Erythroblast (primary cell): Measurements from ENCODE around the gene ELMO2.
A peak's percentile ranks its signal among the peaks of the same experiment; 100 is the strongest.

ENCODE experiments used
- DNase-seq, 2 experiments: peaks; one replicate each; lab custom pipeline; 2025; lab: John Stamatoyannopoulos, UW
- GATA1 ChIP-seq: IDR thresholded peaks from 2 replicates; pipeline ENCODE4 v1.6.1; 2011; ENCODE audit warnings: low read depth, mild to moderate bottlenecking, control low read depth, low read length, moderate library complexity
- POLR2A ChIP-seq: IDR thresholded peaks from 2 replicates; pipeline ENCODE4 v1.6.1; 2011; ENCODE audit warnings: mild to moderate bottlenecking, low read length

Gene ELMO2

DNA sequence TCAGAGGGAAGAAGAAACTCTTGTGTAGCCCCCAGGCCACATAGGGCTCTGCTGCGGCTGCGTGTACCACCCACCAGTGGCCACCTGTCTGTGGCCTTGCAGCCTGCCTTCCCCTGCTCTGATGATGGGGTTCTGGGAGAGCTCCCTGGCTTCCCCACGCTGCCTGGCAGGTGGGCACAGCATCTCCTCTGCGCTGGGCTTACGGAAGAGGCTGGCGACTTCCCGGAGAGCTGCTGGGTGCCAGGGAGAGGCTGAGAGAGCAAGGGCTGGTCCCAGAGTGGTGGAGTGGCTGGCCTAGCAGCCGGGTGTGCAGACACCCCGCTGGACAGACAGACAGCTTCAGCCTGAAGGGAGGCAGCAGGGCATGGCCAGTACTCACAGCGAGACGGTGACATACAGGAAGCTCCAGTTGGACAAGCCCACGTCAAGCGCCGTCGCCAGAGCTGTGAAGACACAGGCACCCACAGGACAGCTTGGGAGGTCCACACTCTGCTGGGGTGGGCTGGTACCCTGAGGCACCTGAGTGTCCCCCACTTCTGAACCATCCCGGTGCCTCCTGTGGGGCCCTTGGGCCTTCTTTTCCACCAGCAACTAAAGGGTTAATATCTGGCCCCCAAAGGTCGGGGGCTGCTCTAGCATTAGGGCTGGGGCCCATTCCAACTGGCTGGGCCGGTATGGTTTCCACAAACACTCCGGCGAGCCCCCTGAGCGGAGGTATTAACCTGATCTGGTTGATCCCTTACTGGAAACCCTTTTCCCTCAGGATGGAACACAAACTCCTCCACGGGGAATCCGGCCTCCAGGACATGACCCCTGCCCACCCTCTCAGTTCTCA lies 50.0 kb downstream of the ELMO2 start:
- TF ChIP-seq GATA1 (no peak), POLR2A (peak; percentile 24)
- DNase-seq = no peak

- DNase-seq = no peak
- TF ChIP-seq POLR2A (no peak), GATA1 (no peak)
These were observed 50.6 kb downstream of the ELMO2 start for GRCh38 chr20:46355778-46356177.

DNA sequence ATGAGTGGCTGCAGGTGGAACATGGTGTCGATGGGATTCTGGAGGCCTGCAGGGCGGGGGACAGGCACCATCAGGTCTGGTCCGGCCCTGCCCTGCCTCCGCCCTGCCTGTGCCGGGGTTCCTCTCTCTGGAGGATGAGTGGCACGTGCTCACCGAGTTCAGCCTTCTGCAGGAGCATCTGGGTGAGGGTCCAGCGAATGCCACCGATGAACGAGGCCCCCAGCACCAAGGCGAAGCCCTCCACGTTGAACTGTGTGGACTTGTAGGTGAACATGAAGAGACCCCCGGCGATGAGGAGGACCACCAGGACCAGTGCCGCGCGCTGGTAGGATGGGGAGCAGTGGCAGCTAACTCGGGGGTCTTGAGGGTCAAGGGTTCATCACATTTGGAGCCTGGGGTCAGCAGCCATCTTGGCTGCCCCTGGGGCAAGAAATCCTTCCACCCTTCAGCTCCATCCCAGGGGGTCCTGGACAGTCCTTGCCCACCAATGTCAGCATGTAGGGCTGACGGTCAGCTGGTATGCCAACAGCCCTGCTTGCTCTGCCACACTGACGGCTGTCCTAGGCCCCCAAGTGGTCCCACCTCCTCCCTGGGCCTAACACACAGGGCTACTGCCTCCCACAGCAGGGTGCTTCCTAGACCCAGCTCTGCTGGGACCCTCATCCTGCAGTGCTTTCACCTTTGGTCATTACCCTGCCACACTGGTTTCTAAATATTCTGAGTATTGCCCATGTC lies 51.3 kb downstream of the ELMO2 start:
- TF ChIP-seq GATA1 = no peak
- no peak for TF ChIP-seq POLR2A
- no peak for DNase-seq

GRCh38 chr20:46354207-46354555 lies 52.2 kb downstream of the ELMO2 start:
- DNase-seq = no peak
- TF ChIP-seq POLR2A = no peak
- TF ChIP-seq GATA1 = no peak

DNA sequence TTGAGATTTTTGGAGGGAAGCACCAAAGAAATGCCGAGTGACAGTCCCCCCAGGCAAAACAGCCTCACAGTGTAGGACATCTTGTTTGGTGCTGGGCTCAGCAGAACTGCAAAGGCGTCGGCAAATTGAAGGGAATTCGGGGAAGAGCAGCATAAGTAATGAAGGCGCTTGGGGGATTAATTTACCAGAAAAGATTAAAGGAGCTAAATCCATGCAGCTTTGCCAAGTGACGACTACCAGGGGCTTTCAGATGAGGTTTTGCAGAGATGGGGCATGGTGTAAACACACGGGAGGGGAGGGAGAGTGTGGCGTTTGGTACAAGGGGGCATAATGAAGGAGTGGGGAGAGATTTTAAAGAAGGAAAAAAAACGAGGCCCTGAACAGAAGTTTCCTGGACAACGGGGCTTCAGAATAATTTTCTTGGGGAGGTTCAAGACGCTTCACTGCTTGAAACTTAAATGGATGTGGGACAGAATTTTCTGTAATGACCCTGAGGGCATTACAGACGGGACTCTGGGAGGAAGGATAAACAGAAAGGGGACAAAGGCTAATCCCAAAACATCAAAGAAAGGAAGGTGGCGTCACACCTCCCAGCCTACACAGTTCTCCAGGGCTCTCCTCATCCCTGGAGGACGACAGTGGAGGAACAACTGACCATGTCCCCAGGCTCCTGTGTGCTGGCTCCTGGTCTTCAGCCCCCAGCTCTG lies 52.8 kb downstream of the ELMO2 start:
- DNase-seq = no peak
- no peak for TF ChIP-seq POLR2A
- no peak for TF ChIP-seq GATA1

- no peak for DNase-seq
- TF ChIP-seq POLR2A = no peak
- no peak for TF ChIP-seq GATA1
These were observed 54.0 kb downstream of the ELMO2 start for GRCh38 chr20:46352370-46352938.

GRCh38 chr20:46351357-46352058 lies 54.9 kb downstream of the ELMO2 start:
- TF ChIP-seq POLR2A = no peak
- TF ChIP-seq GATA1 = no peak
- no peak for DNase-seq

DNA sequence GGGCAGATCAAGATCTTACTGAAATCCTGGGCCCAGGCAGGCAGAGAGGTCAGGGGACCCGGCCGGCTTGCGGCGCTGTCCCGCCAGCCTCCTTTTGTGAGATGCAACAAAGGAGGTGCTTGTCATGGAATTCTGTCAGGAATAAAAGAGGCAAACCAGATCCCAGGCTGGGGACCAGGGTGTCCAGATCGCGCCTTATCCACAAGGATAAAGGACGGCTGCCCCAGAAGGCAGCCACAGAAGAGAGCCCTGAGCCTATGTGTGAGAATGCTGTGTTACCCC lies 55.5 kb downstream of the ELMO2 start:
- no peak for TF ChIP-seq POLR2A
- no peak for TF ChIP-seq GATA1

DNA sequence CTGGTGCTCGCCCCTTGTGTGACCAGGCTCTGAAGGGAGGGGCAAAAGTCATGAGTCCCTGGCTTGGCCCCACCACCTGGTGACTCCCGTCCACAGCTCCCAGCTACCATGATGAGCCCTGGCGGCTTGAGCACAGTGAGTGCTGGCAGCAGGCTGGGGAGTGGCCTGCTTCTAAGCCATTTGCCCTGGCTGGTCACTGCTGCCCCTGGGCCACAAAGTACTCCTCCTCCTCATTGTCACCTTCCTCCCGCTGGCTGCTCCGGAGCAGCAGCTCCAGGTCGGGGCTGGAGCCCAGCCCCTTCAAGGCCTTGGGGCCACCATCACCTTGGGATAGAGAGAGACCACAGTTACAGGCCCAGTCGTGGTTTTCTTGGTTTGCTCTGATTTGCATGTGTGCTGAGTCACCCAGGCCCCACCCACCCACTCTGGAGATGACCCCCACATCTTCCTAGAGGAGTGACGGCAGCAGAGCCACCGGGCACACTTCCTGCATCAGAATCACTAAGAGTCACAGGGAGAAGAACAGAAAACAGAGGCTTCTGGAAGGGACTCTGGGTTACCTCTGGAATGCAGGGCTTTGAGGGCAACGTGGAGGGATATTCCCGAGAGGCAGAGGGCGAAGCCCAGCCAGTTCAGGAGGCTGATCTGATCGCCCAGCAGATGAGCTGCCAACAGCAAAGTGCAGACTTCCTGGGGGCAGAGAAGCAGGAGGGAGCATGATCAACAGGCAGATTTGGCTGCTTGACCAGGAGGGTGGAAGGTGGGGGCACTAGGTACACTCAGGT lies 56.0 kb downstream of the ELMO2 start:
- peak; percentile 31 to 56 for DNase-seq
- TF ChIP-seq GATA1 (no peak), POLR2A (no peak)

More for the DNA sequence above, 55.5 kb downstream of the ELMO2 start:
- DNase-seq = no peak

DNA sequence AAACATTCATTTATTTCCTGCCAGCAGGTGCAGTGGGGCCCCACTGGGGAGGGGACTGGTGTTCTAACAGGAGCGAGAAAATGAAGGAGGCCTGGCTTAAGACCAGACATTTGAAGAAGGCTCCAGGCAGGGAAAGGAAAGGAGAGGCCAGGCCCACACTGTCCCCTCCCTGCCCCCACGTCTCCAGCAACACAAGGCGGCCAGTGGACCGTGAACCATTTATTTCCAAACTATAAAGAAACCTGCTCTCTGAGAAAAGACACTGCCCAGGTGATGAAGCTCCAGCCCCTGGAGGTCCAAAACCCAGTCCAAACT lies 56.7 kb downstream of the ELMO2 start:
- no peak for TF ChIP-seq GATA1
- no peak for TF ChIP-seq POLR2A
- DNase-seq = no peak

GRCh38 chr20:46349035-46349741 lies 57.2 kb downstream of the ELMO2 start:
- DNase-seq = peak; percentile 38 to 68
- TF ChIP-seq GATA1 (no peak), POLR2A (no peak)
